HS-5 (cell line): ENCODE measurements around the gene MAPK4.
"Not testable (repeated sequence)": the region's sequence is repeated elsewhere in the genome, so short reads cannot be mapped to it uniquely, and the experiment has no call there.

Source experiments
- DNase-seq: peaks from one replicate; pipeline ENCODE4 v3.0.0-alpha.2; 2012; ENCODE audit warnings: low read depth

The MAPK4 gene

GRCh38 chr18:50559752-50560680 is at the start of gene MAPK4:
Gene MAPK4, plus strand, starts transcription at chr18:50560087. Its CDS starts 103,872 bp downstream, at chr18:50663959.
- no peak for DNase-seq

DNA sequence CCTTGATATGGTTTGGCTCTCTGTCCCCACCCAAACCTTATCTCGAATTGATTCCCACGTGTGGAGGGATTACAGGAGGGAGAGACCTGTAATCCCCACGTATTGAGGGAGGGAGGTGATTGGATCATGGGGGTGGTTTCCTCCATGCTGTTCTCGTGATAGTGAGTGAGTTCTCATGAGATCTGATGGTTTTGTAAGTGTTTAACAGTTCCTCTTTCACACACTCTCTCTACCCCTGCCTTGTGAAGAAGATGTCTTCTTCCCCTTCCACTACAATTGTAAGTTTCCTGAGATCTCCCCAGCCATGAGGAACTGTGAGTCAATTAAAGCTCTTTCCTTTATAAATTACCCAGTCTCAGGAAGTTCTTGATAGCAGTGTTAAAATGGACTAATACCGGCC is 42.6 kb upstream of the MAPK4 start:
- DNase-seq, result not testable (repeated sequence)

- DNase-seq, result no peak
Measured at GRCh38 chr18:50518787-50519546, 40.9 kb upstream of the MAPK4 start.

- no peak for DNase-seq
Measured at GRCh38 chr18:50523165-50523564, 36.7 kb upstream of the MAPK4 start.

GRCh38 chr18:50527636-50528307 is 32.1 kb upstream of the MAPK4 start:
- DNase-seq, result no peak

- DNase-seq, result no peak
Measured at GRCh38 chr18:50528806-50529205, 31.1 kb upstream of the MAPK4 start.

GRCh38 chr18:50533822-50534221 is 26.1 kb upstream of the MAPK4 start:
- DNase-seq, result not testable (repeated sequence)

DNA sequence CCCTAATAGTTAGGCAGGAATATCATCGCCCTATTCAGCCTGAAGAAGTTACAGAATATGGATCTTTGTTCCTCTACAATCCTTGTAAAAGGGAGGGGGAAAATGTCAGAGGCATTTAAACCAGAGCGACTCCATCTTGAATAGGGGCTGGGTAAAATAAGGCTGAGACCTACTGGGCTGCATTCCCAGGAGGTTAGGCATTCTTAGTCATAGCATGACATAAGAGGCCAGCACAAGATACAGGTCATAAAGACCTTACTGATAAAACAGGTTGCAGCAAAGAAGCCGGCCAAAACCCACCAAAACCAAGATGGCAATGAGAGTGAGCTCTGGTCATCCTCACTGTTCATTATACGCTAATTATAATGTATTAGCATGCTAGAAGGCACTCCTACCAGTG is 15.4 kb upstream of the MAPK4 start:
- not testable (repeated sequence) for DNase-seq

GRCh38 chr18:50545936-50546335 is 14.0 kb upstream of the MAPK4 start:
- DNase-seq, result no peak

DNA sequence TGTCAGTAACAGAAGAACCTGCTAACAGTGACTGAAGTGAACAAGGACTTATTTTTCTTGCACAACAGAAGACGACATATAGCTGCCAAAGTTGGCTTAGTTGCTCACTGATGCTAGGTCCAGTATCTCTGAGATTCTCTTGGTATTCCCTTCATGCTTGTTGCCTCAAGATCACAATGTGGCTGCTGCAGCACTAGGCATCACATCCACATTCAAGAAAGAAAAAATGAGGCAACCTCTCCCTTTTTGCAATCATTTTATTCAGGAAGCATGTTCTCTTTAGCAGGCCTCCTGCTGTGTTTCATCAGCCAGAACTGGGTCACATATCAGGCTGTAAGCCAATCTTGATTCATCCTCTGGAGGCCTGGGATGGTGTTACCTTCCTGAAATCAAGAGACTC is 11.7 kb upstream of the MAPK4 start:
- DNase-seq, result no peak

DNA sequence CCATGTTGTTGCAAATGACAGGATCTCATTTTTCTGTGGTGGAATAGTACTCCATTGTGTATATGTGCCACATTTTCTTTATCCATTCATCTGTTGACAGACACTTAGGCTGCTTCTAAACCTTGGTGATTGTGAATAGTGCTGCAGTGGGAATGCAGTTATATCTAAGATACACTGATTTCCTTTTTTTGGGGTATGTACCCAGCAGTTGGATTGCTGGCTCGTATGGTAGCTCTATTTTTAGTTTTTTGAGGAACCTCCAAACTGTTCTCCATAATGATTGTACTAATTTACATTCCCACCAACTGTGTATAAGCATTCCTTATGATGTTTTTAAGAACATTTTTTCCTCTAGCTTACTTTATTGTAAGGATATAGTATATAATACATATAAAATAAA is 8.2 kb upstream of the MAPK4 start:
- DNase-seq, result not testable (repeated sequence)

- no peak for DNase-seq
Measured at GRCh38 chr18:50558157-50558556, 1.7 kb upstream of the MAPK4 start.

DNA sequence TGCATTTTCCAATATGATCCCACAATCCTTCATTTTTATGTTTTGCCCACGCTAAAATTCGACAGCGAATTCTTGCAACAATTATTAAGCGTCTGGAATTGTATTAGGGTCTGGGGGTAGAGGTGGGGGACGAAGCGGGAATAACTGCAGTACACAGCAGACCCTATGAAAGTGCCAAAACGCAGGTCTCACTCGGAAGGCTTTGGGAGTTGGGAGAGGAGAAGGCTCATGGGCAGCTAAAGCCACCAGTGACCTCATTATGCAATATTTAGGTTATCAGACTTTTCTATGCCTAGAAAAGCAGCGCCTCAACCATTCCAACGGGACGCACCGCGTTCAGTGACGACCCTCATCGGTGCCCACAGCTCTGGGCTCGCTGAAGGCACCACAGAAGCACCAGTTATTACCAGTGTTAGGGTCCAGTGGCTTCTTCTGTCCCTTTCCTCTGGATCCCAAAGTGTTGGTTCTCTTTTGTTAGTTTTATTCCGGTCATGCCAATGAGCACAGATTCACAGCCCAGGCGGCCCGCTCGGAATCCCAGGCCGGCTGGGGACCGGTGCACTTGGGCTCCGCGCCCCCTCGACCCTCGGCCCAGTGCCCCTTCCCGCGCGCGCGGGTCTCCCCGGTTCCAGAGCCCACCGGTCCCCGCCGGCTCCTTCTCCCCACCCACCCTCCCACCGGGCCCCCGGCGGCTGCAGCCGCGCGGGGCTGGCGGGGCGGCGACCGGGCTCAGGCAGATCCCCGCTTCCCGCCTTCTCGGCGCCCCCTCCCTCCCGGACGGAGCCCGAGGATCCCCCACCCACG is 737 bp upstream of the MAPK4 start:
- DNase-seq, result no peak

GRCh38 chr18:50560681-50561629 is 1.1 kb downstream of the MAPK4 start:
- DNase-seq, result no peak

DNA sequence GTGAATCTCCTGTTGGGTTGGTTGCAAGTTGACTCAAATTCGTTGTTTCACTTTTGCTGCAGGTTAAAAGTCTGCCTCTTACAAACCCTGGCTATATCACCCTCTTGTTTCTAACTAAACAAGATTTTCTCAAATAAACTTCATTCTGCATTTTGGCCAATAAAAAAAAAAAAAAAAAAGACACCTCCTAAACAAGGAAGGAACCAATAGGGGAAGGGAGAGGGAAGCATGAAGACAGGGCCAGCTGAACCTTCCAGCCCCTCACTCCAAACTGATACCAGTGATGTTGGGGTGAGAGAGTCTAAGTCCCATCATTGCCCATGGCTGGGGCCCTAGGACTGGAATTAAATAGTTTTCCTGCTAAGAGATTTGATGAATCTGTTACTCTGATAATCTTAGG is 2.4 kb downstream of the MAPK4 start:
- not testable (repeated sequence) for DNase-seq

DNA sequence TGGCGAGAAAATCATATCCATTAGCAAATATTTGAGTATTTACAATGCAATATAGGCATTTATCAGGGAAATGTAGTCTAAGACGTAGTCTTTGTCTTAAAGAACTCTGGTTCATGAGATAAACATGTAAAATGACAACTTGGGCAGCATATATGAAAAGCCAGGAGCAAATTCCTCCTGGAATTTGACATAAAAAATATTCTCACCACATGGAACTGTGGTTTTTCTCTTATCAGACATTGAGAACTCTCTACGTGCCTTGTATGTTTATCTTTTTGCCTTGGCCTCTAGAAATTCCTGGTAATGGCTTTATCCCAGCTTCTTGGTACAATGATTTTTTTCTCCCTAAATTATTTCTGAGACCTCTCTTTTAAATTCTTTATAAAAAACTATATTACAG is 2.8 kb downstream of the MAPK4 start:
- no peak for DNase-seq

DNA sequence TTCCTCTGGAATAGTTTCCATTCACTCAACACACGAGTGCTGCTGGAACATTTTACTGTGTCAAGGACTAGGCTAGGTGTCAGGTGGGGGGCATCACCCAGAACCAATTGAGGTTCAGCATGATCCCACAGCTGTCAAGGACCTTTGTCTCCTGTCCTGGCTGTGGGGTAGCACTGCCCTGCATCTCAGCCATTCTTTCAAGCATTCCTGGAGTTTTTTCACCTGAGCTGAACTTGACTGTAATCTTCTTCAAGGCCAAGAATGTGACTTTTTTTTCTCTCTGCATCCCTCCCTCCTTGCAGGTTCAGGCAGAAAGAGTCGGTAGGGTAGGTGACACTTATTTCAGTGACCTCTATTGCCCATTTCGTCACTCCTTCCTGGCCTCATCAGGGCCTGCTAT is 3.5 kb downstream of the MAPK4 start:
- DNase-seq, result no peak

- DNase-seq, result no peak
Measured at GRCh38 chr18:50569930-50570329, 10.0 kb downstream of the MAPK4 start.

GRCh38 chr18:50571606-50572005 is 11.7 kb downstream of the MAPK4 start:
- DNase-seq, result no peak

DNA sequence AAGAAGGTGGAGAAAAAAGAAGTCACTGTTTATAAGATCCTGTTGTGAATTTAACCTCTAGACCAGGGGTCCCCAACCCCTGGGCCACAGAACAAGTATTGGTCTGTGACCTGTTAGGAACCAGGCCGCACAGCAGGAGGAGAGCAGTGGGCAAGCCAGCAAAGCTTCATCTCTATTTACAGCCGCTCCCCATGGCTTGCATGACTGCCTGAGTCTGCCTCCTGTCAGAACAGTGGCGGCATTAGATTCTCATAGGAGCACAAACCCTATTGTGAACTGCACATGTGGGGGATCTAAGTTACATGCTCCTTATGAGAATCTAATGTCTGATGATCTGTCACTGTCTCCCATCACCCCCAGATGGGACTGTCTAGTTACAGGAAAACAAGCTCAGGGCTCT is 13.3 kb downstream of the MAPK4 start:
- DNase-seq, result not testable (repeated sequence)

DNA sequence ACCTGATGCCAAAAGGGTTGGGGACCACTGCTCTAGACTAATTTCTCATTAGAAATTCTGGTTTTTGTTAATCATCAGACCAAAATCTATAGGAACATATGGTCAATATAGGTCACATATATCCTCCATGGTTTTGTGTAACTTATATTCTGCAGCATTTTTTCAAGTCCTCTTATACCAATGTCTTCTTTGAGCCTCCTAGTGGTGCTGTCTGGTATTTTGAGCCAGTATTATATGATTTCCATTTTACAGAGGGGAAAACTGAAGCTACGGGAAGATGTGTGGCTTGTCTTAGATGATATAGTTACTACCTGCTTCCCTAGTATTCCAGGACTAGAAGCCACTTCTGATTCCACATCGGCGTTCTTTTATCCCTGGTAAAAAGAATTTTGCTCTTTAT is 13.8 kb downstream of the MAPK4 start:
- no peak for DNase-seq
